SH-SY5Y (cell line): ENCODE results near the gene TPGS1.

Source experiments
- GATA2 ChIP-seq: IDR thresholded peaks from 2 replicates; pipeline ENCODE4 v1.6.1; 2011; ENCODE audit warnings: mild to moderate bottlenecking, low read depth, low read length
- GATA3 ChIP-seq: IDR thresholded peaks from 2 replicates; pipeline ENCODE4 v1.6.1; 2011; ENCODE audit warnings: low read depth, mild to moderate bottlenecking, low read length, moderate library complexity

DNA sequence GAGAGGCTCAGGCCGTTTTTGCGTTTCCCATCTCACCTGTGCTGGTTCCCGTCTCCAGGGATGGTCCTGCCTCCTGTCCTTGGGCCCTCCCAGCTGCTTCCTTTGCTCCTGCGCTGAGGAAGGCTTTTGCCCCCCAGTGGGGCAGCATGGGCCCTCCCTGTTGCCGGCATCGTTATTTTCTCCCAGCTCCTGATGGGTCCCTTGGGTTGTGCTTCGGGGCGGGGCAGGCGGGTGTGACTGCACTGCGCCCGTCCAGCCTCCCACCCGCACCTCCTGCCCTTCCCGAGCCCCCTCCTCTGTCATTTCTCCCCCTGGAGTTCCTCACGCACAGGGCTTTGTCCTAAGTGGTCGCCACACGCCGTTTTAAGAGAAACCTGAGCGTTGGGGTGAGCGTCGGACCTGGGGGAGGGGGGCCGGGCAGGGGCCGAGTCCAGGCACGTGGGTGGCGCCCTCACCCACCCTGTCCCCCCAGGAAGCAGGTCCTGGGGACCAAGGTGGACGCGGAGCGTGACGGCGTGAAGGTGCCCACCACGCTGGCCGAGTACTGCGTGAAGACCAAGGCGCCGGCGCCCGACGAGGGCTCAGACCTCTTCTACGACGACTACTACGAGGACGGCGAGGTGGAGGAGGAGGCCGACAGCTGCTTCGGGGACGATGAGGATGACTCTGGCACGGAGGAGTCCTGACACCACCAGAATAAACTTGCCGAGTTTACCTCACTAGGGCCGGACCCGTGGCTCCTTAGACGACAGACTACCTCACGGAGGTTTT lies 33.8 kb downstream of the TPGS1 start:
- TF ChIP-seq GATA2: no peak
- TF ChIP-seq GATA3: no peak
